ENCODE data around the gene RPS25.
"Not testable (repeated sequence)": the region's sequence is repeated elsewhere in the genome, so short reads cannot be mapped to it uniquely, and the experiment has no call there.

Gene RPS25

DNA sequence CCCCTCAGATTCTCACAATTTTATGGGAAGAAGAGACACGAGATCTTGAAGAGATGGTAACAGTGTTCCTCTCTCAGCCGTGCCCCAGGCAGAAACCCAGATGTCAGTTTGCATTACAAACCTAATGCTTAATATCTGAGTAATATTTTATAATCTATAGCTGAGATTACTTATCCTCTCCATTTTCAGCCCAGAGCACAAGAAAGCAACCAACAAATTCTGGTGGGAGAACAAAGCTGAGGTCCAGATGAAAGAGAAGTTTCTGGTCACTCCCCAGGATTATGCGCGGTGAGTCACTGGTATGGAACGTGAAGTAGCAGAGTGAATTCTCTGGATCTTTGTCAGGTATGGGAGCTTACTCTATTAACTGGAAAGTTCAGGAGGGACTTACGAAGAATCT lies 19.3 kb downstream of the RPS25 start:
- peak overlapping the region; percentile 86 for H3K4me3 ChIP-seq
- no peak for TF ChIP-seq Cebpa-rat (IDR thresholded peaks at IDR 0.05)
- H3K9ac ChIP-seq, result peak overlapping the region; percentile 87
- H3K27me3 ChIP-seq, result no peaks in the 10 kb centered on the region
- peaks cover 53% of the 10 kb centered on the region for H3K36me3 ChIP-seq
- H3K4me2 ChIP-seq, result peak overlapping the region; percentile 91
- H3K27ac ChIP-seq, result no peak overlapping the region
- no peaks in the 10 kb centered on the region for H3K9me3 ChIP-seq
- no peaks in the 10 kb centered on the region for H4K20me1 ChIP-seq
- peaks cover 27% of the 10 kb centered on the region for H3K4me1 ChIP-seq

DNA sequence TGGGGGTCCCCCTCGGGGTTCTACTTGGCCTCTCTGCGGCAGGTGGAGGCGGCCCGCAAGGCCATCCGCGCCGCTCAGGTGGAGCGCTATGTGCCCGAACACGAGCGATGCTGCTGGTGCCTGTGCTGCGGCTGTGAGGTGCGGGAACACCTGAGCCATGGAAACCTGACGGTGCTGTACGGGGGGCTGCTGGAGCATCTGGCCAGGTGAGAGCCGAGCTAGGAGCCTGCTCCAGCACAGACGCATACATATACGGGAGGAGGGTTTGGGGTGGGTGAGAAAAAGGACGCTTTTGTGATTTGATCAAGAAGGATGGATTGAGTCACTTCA lies 19.8 kb downstream of the RPS25 start:
- Histone ChIP-seq H3K27ac (peak overlapping the region; percentile 65), H3K9ac (peak overlapping the region; percentile 87), H3K36me3 (peaks cover 48% of the 10 kb centered on the region), H3K27me3 (no peaks in the 10 kb centered on the region), H3K4me2 (peak overlapping the region; percentile 91), H3K4me3 (peak overlapping the region; percentile 86), H3K4me1 (peaks cover 27% of the 10 kb centered on the region), H3K9me3 (no peaks in the 10 kb centered on the region), H4K20me1 (no peaks in the 10 kb centered on the region)
- no peak for TF ChIP-seq Cebpa-rat (IDR thresholded peaks at IDR 0.05)

- TF ChIP-seq Cebpa-rat (IDR thresholded peaks at IDR 0.05), result no peak
- H3K4me3 ChIP-seq, result peak within 1 kb of the TSS; percentile 86
Measured at GRCh38 chr11:118997627-118998387, 20.3 kb downstream of the RPS25 start, which contains the start of gene CENATAC. TSS of gene CENATAC (plus strand) at chr11:118998138. CDS start at chr11:118998198, 60 bp downstream.

DNA sequence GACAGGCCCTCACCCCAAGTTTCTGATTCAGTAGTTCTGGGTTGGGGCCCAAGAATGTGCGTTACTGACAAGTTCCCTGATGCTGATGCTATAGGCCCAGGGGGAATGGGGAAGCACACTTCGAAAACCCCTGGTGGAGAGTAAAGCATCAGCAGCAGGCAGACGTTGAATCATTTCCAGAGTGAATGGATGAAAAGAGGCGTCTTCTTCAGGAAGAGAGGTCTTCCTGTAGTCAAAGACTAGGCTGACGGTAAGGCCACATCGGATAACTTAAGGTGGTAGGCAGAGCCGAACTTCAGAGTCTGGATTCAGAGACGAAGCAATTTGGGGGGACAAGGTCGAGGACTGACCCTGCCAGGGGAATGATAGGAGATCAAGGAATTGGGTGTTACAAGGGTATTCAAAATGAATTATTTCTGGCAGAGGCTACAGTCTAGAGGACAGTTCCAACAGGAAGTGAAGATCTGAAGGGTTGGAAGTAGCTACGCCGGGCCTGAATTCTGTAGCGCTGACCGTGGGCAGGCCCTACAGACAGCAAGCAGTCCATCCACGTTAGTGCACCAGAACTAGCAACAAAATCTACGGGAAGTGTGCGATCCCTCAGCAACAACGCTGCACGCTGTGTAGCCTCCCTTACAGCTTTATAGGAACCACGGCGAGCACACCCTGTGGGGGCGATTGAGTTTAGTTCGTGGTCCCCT lies 21.1 kb downstream of the RPS25 start:
- H3K27ac ChIP-seq, result peak overlapping the region; percentile 65
- TF ChIP-seq Cebpa-rat (IDR thresholded peaks at IDR 0.05), result no peak
- H3K9ac ChIP-seq, result peak overlapping the region; percentile 87
- H3K27me3 ChIP-seq, result no peaks in the 10 kb centered on the region
- peak overlapping the region; percentile 86 for H3K4me3 ChIP-seq
- no peaks in the 10 kb centered on the region for H4K20me1 ChIP-seq
- H3K4me1 ChIP-seq, result peaks cover 27% of the 10 kb centered on the region
- peaks cover 10% of the 10 kb centered on the region for H3K9me3 ChIP-seq
- peak overlapping the region; percentile 91 for H3K4me2 ChIP-seq
- peaks cover 40% of the 10 kb centered on the region for H3K36me3 ChIP-seq

More at GRCh38 chr11:118997627-118998387, 20.3 kb downstream of the RPS25 start, which contains the start of gene CENATAC:
- Histone ChIP-seq H3K27me3 (no peaks in the 10 kb centered on the region), H3K9ac (peak within 1 kb of the TSS; percentile 87), H3K9me3 (peaks cover 3% of the 10 kb centered on the region), H3K4me1 (peaks cover 27% of the 10 kb centered on the region), H3K36me3 (peaks cover 45% of the 10 kb centered on the region), H3K4me2 (peak within 1 kb of the TSS; percentile 91), H3K27ac (peak within 1 kb of the TSS; percentile 65), H4K20me1 (no peaks in the 10 kb centered on the region)

DNA sequence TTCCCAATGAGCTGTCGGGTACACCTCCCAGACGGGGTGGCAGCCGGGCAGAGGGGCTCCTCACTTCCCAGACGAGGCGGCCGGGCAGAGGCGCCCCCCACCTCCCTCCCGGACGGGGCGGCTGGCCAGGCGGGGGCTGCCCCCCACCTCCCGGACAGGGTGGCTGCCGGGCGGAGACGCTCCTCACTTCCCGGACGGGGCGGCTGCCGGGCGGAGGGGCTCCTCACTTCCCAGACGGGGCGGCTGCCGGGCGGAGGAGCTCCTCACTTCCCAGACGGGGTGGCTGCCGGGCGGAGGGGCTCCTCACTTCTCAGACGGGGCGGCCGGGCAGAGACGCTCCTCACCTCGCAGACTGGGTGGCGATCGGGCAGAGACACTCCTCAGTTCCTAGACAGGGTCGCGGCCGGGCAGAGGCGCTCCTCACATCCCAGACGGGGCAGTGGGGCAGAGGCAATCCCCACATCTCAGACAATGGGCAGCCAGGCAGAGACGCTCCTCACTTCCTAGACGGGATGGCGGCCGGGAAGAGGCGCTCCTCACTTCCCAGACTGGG lies 26.6 kb downstream of the RPS25 start:
- Histone ChIP-seq H3K36me3 (peaks cover 12% of the 10 kb centered on the region), H3K9me3 (peaks cover 18% of the 10 kb centered on the region)
- H3K4me1 ChIP-seq, H3K27ac ChIP-seq, H3K4me3 ChIP-seq, H3K9ac ChIP-seq, H3K4me2 ChIP-seq, H4K20me1 ChIP-seq, H3K27me3 ChIP-seq: not testable (repeated sequence)

GRCh38 chr11:118988280-118988679 lies 29.9 kb downstream of the RPS25 start:
- no peak for TF ChIP-seq Cebpa-rat (IDR thresholded peaks at IDR 0.05)
- Histone ChIP-seq H4K20me1 (no peaks in the 10 kb centered on the region), H3K36me3 (peaks cover 5% of the 10 kb centered on the region; the same call in 1 of the 2 replicates), H3K4me3 (no peak overlapping the region), H3K4me1 (no peaks in the 10 kb centered on the region), H3K27me3 (no peaks in the 10 kb centered on the region), H3K27ac (no peak overlapping the region), H3K9me3 (peaks cover 18% of the 10 kb centered on the region), H3K4me2 (no peak overlapping the region), H3K9ac (no peak overlapping the region)

DNA sequence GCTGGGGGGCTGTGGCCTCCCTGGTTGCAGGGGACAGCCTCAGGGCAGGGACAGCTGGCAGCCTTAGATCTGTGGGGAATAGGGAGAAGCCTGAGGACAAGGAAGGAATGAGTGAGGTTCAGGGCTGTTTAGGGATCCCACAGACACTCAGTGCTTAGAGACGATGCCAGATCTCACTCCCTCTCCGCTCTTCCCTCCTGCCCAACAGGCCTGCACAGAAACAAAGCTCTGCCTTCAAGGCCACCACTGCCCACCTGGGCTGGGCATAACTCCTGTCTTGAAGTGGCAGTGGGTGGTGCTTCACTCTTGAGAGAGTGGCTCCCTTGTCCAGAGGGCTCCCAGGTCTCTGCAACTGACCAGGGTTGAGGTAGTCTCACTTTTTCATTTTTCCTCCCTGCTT lies 33.3 kb downstream of the RPS25 start:
- no peak overlapping the region for H3K9ac ChIP-seq

GRCh38 chr11:118984337-118984736 lies 33.8 kb downstream of the RPS25 start:
- H3K4me3 ChIP-seq, H3K27me3 ChIP-seq, H3K9me3 ChIP-seq, H3K27ac ChIP-seq, H4K20me1 ChIP-seq, H3K36me3 ChIP-seq, H3K4me2 ChIP-seq, H3K9ac ChIP-seq, H3K4me1 ChIP-seq: not testable (repeated sequence)

More for the DNA sequence above, 33.3 kb downstream of the RPS25 start:
- Histone ChIP-seq H3K27ac (no peak overlapping the region), H3K27me3 (no peaks in the 10 kb centered on the region), H3K4me2 (no peak overlapping the region), H3K4me1 (no peaks in the 10 kb centered on the region), H3K9me3 (no peaks in the 10 kb centered on the region), H4K20me1 (no peaks in the 10 kb centered on the region), H3K4me3 (no peak overlapping the region), H3K36me3 (no peaks in the 10 kb centered on the region)
- no peak for TF ChIP-seq Cebpa-rat (IDR thresholded peaks at IDR 0.05)

GRCh38 chr11:118980191-118980881 lies 37.8 kb downstream of the RPS25 start:
- H3K27ac ChIP-seq, result no peak overlapping the region
- TF ChIP-seq Cebpa-rat (IDR thresholded peaks at IDR 0.05), result no peak
- no peak overlapping the region for H3K4me3 ChIP-seq
- H3K9ac ChIP-seq, result no peak overlapping the region
- no peaks in the 10 kb centered on the region for H3K9me3 ChIP-seq
- H3K27me3 ChIP-seq, result no peaks in the 10 kb centered on the region
- H3K36me3 ChIP-seq, result no peaks in the 10 kb centered on the region
- no peaks in the 10 kb centered on the region for H4K20me1 ChIP-seq
- H3K4me2 ChIP-seq, result no peak overlapping the region
- H3K4me1 ChIP-seq, result no peaks in the 10 kb centered on the region

All from BLaER1 (cell line).